NCI-H2196 (cell line): ENCODE results near the gene JAKMIP2.
"Not testable (repeated sequence)": the region's sequence is repeated elsewhere in the genome, so short reads cannot be mapped to it uniquely, and the experiment has no call there.

Experiments used
- DNase-seq: peaks from one replicate; lab custom pipeline; 2025; ENCODE audit not compliant: unreplicated experiment; lab: John Stamatoyannopoulos, UW

JAKMIP2 gene

DNA sequence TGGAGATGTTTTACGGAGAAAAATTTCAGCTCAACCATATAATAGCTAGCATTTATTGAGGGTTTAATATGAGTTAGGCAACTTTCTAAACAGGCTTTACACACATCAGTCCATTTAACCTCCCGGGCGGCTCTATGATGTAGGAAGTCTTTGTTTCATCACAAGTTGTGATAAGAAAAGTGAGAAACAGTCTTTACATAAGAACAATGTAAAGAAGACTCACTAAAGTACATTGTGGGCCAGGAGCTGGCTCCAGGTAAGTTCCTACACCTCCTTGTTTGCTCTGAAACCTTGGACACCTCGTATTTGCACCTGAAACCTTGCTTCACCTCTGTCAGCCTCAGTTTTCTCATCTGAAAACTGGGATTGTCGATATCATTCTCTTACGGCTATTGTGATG lies 116.1 kb downstream of the JAKMIP2 start:
- no peak for DNase-seq

DNA sequence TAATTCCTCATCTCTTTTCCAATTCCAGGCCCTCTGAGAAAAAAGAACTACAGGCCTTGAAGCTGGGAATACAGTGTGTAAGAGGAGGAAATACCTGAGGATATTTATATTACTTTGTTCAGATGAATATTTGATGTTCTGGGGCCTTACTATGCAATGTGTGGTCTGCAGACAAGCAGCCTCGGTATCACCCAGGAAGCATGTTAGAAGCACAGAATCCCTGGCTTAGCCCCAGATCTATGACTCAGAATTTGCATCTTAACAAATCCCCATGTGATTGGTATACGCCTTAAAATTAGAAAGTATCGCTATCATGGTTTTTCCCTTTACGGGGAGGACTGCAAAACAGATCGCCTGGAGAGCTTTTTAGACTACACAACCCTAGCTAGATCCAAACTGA lies 121.0 kb downstream of the JAKMIP2 start:
- DNase-seq: no peak

DNA sequence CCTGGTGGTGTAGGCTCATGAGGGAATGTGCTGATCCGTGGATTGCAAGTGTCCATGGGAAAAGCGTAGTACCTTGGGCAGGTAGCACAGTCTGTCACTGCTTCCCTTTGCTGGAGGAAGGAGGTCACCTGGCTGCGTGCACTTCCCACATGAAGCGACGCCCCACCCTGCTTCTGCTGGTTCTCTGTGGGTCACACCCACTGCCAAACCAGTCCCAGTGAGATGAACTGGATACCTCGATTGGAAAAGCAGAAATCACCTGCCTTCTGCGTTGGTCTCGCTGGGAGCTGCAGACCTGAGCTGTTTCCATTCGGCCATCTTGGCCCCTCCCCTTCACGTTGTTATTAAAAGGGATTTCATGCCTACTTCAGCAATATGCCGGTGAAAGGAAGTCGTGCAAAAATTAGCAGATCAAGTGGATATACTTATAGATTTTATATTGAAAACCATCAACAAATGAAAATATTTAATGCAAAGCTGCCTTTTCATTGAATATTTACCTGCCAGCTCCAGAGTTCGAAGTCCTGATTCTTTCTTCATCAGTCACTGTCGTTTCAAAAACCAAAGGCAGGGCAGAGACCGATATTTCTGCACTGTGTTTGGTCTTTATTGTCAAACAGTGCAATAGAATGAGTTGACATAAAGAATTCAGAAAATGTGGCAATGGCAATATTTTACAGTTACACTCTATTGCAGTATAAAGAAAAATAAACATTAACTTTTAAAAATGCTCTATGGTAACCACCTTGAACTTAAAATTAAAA lies 123.2 kb downstream of the JAKMIP2 start:
- DNase-seq: no peak

DNA sequence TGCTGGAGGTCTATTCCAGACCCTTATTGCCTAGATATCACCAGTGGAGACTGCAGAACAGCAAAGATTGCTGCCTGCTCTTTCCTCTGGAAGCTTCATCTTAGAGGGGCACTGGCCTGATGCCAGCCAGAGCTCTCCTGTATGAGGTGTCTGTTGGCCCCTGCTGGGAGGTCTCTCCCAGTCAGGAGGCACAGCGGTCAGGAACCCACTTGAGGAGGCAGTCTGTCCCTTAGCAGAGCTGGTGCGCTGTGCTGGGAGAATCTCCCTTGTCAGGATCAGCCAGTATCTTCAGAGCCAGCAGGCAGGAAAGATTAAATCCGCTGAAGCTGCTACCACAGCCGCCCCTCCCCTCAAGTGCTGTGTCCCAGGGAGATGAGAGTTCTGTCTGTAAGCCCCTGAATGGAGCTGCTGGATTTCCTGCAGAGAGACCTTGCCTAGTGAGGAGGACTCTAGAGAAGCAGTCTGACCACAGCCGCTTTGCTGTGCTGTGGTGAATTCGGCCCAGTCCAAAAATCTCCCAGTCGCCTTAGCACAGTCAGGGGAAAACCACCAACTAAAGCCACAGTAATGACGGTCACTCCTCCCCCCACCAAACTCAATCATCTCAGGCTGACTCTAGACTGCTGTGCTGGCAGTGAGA lies 124.1 kb downstream of the JAKMIP2 start:
- DNase-seq: no peak

DNA sequence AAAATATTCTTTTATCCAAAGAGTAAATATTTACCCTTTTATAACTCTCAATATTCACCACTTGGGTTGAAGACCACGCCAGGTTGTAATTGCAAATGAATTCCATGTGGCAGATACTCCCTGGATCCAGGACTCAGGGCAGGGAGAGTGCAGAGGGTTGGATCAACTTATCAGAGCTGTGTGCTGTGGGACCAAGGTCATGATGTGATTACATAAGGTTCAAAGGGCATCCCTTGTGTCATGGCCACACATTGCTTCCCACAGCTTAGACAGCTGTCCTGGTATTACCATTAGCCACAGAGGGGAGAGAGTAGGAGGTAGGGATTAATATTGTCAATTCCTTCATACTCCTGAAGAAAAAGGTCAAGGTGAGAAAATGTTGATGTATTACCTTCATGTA lies 133.9 kb downstream of the JAKMIP2 start:
- DNase-seq: no peak

DNA sequence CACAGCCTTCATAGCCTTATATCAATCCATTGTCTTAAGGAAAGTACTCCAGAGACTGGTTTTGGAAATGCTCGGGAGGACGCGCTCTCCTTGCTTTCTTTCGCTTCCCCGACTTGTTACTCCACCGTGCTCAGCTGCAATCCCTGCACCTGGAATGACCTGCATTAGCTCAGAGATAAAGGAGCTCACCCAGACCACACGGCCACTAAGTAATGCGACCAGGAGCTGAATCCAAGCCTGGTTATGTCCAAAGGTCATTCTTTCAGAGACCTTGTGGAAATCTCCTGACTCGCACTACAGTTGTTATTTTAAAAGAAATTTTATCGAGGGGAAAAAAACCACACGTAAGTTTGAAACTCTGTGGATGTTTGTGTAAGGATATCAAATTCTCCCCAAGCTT lies 137.3 kb downstream of the JAKMIP2 start:
- DNase-seq: no peak

DNA sequence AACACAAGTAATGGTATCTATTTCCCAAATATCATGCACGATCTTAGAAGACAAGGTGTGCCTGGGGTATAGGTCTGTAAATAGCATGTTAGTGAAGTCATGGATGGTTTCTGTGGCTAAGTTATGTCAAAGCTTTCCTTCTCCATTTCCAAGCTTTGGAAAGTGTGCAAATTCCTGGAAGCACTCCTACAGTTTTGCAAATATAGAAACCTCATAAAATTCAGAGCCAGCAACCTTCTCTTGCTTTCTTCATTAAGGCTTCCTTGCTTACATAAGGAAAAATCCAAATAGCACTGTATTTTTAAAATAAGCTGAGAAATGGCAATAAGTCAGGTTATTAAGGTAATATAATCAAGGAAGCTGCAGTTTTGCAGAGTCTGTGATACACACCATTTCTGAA lies 138.1 kb downstream of the JAKMIP2 start:
- DNase-seq: no peak

DNA sequence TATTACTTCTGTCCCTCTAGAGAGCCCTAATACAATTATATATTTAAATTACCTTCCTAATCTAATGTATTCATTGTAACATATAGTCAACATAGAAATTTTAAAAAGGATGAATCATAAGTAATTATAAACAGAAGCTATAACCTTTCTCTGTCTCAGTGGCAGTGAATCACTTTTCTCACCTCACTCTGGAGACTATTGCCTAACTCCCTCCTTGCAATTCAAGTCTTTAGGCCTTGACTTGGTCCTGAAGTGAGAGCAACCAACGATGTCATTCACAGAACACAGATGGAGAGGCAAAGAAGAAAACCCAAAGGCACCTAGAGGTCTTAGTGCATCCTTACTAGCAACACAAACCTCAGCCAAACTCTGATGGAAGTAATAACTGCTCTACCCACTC lies 139.4 kb downstream of the JAKMIP2 start:
- DNase-seq: no peak

DNA sequence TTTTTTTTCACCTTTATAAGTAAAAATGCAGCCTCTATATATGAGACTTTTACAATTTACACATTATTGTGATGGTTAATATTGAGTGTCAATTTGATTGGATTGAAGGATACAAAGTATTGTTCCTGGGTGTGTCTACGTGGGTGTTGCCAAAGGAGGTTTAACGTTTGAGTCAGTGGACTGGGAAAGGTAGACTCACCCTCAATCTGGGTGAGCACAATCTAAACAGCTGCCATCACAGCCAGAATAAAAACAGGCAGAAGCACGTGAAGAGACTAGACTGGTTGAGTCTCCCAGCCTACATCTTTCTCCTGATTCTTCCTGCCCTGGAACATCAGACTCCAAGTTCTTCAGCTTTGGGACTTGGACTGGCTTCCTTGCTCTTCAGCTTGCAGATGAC lies 139.9 kb downstream of the JAKMIP2 start:
- no peak for DNase-seq

DNA sequence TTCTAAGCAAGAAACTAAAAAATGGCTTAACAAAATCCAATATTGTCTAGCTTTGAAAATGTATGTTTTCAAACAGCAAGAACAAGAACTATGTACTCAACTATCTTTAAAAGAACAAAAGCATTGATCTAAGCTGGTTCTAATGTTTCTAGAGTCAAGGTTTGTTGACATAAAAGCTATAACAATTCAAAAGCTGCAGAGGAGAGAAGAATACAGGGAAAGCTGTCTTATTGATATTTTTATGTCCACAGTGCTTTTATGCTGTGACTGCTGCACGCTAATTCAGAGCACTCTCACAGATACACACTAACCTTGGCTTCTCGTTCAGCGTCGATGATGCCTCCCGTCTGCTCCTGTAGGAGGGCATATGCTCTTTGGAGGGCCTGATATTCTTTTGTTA lies 143.2 kb downstream of the JAKMIP2 start:
- DNase-seq: no peak

DNA sequence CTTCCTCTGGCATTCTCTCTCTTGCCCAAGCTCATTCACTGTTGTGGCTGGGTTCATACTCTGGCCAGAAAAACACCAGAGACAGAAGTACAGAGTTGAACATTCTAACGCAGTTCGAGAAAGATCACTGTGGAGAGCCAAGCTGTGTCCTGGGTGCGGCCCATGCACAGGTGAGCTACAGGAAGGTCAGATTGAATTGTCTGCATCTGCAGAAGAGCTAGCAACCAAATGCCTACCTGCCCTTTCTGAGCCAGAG lies 145.9 kb downstream of the JAKMIP2 start:
- no peak for DNase-seq

DNA sequence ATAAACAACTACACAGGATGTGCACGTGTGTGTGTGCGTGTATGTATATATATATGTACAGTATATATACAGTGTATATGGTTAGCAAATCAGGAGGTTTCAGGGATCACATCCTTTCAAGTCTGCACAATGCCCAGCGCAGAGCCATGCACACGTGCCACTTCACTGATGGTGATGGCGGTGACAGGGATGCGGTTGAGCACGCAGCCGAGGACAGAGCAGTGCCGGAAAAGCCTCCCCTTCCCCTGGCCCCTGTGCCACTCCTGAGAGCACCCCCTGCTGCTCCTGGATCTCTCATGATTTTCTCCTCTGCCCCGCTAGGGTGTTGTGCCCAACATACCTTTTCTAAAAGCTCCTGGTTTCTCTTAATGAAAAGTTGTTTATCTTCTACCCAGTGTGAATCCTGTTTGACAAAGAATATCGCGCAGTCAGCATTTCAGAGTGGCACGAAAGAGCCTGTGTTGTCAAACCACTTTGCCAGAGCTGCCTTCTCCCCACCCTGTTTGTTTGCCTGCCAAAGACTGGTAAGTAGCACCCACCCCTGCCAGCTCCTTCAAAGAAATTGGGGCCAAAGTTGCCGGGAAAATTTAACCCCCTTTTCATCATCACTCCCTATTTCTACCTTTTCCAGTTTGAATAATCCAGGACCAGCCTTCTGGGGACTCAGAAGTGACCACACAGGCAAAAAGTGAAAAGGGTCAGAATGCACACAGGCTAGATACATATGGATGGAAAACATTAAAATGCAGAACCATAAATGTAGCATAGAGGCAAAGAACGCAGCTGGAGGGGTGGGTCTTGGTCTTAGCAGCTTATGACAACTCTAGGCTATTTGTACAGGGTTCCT lies 146.4 kb downstream of the JAKMIP2 start:
- no peak for DNase-seq

DNA sequence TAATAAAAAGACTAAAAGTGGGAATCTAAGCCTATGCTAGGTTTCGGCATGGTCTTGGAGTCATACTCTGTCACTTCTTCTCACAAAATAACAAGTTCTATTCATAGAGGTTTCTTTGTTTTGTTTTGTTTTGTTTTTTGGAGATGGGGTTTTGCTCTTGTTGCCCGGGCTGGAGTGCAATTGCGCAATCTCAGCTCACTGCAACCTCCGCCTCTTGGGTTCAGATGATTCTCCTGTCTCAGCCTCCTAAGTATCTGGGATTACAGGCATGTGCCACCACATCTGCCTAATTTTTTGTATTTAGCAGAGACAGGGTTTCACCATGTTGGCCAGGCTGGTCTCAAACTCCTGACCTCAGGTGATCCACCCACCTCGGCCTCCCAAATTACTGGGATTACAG lies 147.1 kb downstream of the JAKMIP2 start:
- not testable (repeated sequence) for DNase-seq

DNA sequence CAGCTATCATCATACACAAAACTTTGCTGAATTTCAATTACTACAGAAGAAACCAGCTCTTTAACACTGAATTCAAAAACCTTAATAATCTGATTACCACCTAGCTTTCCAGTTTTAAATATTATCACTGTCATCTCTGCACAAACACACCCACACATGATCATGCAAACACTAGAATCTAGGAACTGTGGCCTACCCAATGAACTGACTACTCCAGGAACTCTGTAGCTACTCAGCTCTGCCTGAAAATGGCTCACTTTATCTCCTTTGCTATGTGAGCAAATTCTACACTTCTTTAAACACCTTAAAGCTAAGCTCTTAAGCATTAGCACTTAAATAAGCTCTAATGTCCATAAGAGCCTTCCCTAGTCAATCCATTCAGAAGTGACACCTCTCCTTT lies 149.4 kb downstream of the JAKMIP2 start:
- DNase-seq: no peak

DNA sequence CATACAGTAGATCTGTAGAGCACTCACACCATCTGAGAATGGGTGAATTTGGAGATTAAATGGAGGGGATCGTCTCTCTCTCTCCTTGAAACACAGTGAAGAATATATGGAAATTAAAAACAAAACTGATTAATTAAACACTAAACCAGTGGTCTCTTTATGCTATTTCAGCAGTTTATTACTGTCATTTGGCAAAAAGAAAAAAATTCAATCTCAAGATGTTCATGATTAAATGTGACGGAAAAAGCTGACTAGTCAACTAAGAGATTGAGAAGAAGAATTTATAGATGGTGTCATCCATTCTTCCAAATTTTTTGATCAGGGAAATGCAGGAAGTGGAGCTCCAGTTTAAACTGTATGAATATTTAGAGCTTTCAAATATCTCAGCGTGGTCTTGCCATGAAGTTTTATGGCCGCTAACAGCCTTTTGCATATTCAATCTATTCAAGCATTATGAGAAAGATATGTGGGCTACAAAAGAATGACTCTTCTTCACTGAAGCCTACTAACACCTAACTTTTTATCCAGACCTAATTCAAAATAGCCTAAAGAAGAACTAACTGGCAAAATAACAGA lies 151.0 kb downstream of the JAKMIP2 start:
- no peak for DNase-seq

DNA sequence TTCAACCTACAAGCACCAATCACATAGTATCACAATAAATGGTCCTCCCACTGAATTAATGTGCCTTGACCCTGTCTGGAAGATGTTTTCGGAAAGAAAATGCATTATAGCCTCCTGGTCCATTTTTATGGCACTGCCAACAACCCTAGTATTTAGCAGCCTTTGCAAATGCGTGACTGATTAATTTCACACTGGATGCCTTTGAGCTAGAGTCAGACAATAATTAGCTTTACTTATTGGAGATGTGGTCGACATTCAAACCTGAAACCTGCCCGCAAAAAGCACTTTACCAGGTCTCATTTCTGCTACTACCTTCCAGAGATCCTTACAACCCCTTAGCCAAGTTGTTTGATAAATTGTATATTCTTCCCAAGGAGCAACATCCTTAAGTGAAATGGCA lies 153.3 kb downstream of the JAKMIP2 start:
- no peak for DNase-seq

DNA sequence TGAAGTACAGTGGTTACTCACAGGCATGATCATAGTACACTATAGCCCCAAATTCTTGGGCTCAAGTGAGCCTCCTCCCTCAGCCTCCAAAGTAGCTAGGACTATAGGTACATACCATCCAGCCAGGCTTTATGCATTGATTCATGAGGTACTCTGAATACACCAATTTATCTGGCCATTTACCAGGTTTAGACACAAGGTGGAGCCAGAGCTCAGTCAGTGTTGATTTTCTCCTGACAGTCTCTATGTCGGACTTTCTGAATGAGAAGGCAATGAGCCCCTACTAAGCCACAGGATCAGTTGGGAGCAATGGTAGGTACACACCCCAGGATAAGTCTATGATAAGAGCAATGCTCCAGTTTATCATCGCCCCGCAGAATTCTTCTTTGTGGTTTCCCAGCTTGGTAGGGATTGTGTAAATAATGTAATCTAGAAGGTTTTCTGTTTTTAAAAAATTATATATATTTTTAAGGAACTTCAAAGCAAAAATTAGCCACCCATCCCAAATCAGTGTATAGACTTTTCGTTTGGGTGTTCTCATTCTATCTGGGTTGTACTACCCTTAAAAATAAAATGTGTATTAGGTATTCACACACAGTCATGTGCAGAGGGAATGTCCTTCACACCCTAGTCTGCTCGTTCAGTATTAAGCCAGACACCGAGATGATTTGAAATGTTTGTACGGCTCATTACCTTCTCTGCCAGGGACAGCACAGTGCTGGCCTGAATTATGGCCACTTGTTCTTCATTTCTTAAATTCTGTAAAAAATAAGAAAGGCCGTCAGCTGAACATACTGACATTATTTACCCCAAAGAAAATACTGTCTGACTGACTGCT lies 154.3 kb downstream of the JAKMIP2 start:
- peak; percentile 84 for DNase-seq

DNA sequence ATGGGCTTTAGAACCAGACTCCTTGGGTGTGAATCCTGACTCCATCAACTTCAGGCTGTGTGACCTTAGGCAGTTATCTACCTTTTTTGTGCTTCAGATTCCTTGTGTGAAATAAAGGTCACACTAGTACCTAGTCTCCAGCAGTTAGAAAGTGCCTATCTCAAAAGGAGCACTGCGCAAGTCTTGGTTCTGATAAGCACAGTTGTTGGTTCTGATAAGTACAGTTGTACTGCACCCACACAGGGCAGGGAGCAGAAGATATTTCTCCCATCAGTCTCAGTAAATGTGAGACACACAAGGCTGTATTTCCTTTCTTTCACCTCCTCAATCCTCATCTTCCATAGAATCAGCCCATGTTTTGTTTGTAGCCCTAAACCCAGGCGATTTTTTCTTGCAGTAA lies 156.1 kb downstream of the JAKMIP2 start:
- DNase-seq: no peak

DNA sequence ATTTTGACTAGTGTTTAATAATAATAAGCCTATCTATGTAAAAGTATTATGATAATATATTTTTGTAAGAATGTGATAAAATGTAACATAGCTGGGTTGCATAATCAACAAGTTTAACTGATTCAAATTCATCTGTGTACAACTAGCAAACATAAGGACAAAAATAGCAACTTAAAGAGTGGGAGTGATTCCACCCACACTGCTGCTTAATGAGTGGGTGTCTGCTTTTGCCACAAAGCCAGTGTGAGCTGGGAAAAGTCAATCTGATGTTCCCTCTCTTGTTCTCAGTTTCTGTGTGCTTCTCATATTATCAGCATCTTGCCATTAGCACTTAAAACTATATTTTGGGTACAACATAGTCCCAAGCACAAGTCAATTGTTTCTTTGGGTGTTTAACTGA lies 161.5 kb downstream of the JAKMIP2 start:
- no peak for DNase-seq

DNA sequence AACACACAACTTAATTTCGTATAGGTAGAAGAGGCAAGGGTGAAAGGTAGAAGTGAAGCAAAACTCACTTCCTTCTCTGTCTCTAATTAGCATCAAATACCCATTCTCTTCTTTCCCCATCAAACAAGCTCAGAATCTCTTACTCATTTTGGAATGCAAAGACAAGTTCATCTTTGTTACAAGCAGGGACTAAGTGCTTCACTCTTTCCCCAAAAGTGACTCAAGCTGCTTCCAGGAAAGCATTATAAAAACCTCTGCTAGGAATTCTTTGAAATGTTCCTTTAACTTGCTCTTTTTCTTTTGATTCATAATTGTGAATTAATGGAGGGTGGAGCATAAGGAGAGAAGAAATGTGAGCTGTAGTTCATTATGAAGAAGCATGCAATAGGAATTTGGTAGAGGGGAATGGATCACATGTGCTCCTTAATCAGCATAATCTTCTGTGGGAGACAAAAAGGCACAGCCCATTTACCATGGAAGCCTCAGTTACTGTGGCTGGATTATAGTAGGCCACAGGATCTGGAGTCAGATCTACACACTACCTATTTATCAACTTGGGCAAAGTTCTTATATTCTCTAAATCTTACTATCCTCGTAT lies 163.1 kb downstream of the JAKMIP2 start:
- DNase-seq: no peak
